HS-27A (cell line): ENCODE data around the gene ENPP7.
"Not testable (repeated sequence)": the region's sequence is repeated elsewhere in the genome, so short reads cannot be mapped to it uniquely, and the experiment has no call there.

ENCODE experiments used
- DNase-seq: peaks from one replicate; pipeline ENCODE4 v3.0.0-alpha.2; 2012; ENCODE audit warnings: low read depth, missing footprints

The ENPP7 gene

DNA sequence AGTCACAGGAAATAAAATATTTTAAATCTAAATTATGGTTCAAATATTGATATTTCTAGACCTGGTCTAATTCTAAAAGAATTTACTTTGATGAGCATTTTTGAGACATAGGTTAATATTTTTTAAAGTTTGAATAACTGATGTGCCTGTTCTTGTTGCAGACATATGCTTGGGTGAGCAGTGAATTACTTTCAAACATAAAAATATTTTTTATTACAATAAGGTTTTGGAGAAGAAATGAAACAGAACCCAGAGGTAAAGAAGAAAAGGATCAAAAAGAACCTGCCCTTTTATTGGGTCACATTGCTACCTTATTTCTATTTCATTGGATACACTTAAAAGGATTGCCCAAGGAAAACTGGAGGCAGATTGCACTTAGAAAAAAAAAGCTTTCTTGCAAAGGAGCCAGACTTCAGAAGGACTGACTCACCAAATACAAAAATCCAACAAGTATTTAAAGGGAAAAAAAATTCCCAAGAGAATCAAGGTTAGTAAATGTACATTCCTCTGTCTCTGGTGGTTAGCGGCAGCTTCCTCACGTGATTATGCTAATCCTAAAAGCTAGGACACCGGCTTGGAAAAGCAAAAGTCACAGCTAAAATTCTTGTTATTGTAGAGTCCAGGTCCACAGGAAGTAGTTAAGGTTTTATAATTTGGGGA lies 18.5 kb downstream of the ENPP7 start:
- peak; percentile 5 for DNase-seq

DNA sequence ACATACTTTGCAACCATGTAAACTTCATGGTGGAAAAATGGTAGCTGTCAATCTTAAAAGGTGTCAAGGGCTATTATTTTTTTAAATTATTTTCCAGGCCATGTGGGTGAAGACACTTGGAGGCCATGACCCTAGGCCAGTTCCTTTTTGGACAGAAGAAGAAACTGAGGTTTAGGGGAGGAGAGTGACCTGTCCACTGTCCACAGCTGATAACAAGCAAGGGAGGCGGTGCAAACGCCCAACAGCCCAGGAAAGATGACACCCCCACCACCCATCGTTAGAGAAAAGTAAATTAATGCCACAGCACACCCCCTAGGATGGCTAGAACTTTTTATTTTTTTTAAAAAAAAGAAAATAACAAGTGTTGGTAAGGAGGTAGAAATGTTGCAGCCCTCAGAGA lies 19.2 kb downstream of the ENPP7 start:
- DNase-seq: no peak

DNA sequence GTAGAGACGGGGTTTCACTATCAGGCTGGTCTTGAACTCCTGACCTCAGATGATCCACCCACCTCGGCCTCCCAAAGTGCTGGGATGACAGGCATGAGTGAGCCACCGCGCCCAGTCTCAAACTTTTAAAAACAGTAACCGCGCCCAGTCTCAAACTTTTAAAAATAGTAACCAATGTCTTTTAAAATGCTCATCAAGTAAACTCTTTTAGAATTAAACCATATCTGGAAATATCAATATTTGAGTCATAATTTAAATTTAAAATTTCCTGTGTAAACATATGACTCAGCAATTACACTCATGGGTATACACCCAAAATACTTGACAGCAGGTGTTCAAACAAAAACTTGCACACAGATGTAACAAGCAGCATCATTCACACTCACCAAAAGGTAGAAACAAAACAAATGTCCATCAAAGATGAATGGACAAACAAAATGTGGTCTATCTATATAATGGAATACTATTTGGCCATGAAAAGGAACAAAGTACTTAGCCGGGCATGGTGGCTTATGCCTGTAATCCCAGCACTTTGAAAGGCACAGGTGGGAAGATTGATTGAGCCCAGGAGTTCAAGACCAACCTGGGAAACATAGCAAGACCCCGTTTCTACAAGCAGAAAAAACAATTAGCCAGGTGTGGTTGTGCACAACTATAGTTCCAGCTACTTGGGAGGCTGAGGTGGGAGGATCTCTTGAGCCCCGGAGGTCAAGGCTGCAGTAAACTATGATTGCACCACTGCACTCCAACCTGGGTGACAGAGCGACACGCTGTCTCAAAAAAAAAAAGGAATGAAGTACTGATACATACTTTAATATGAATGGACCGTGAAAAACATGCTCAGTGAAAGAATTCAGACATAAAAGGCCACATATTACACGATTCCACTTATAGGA lies 20.2 kb downstream of the ENPP7 start:
- no peak for DNase-seq

DNA sequence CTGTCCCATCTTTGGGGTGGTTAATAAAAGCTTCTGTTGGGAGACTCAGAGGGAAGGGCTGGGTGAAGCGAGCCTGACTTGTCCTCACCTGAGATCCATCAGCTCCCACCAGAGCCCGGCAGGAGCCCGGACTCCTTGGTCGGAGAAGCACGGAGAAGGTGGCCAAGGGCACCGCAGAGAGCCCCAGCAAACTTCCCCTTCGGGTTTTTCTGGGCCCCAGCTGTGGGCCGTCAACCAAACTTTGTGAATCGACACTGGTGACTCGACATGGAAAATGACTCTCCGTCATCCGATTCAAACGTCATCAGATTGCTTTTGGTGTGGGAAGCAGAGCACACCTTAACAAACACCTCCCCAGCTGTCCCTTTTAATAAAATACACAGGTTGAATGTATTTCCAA lies 21.4 kb downstream of the ENPP7 start:
- DNase-seq: no peak

DNA sequence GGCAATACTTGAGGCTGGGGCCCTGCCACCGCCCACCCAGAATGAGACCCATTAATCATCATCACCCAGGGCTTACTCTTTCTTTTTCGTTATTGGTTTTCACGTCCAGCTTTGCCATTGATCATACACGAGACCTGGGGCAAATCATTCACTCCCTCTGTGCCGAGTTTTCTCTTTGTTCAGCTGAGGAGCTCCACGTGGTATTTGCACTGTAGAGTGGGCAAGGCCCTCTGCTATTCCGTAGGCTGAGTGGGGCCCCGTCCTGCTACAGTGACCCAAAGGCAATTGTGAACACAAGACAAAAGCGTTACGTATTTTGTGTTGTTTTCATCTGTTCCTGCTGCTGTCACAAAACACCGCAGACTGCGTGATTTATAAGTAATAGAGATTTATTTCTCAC lies 23.6 kb downstream of the ENPP7 start:
- DNase-seq: no peak

DNA sequence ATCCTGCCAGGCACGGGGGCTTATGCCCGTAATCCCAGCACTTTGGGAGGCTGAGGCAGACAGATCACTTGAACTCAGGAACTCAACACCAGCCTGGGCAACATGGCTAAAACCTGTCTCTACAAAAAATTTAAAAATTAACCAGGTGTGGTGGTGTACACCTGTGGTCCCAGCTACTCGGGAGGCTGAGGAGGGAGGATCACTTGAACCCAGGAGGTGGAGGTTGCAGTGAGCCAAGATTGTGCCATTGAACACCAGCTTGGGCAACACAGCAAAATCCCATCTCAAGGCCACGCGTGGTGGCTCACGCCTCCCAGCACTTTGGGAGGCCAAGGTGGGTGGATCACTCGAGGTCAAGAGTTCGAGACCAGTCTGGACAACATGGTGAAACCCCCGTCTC lies 24.2 kb downstream of the ENPP7 start:
- not testable (repeated sequence) for DNase-seq

DNA sequence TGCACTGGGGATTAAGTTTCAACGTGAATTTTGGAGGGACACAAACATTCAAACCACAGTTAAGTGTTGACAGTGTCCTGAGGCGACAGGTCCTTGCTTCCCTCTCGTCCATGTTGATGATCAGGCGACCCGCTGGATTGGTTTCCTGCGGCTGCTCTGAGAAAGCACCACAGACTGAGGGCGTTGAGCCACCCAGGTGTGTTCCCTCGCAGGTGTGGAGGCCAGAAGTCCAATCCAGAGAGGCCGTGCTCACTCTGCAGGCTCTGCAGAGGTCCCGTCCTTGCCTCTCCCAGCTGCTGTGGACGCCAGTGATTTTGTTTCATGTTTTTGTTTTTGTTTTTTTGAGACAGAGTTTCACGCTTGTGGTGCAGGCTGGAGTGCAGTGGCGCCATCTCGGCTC lies 24.8 kb downstream of the ENPP7 start:
- DNase-seq: no peak

DNA sequence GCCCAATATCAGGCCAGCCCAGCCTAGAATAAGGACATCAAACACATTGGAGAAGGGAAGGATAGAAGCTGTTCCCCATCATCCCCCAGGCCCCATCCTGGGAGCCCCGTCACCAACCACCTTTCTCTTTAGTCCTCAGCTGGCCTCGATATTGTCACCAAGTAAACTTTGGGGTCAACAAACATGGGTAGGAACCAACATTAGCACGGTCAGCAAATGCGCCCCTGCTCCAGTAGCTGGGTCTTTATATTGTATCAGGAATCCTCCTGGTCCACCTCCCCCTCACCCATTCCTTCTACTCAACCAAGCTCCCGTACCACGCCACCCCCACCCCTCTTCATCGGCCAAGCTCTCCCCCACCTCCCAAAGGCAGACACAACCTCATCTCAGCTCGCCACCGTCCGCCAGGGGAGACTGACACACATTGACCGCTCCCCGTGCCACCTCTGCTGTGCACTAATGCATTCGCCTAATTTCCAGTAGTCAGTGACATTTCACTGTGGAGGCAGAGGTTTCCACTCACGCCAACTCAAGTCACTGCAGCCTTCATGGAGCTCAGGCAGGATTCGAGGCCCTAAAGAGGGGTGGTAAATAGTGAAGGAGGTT lies 26.5 kb downstream of the ENPP7 start:
- no peak for DNase-seq

DNA sequence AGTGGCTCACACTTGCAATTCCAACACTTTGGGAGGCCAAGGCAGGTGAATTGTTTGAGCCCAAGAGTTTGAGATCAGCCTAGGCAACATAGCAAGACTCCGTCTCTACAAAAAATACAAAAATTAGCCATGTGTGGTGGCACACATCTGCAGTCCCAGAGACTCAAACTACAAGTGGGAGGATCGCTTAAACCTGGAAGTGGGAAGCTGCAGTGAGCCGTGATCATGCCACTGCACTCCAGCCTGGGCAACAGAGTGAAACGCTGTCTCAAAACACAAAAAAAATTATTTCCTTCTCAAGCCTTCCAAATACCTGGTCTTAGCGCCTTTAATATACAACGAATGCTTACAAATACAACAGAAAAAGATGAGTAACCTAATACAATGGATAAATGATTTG lies 27.5 kb downstream of the ENPP7 start:
- DNase-seq: no peak

DNA sequence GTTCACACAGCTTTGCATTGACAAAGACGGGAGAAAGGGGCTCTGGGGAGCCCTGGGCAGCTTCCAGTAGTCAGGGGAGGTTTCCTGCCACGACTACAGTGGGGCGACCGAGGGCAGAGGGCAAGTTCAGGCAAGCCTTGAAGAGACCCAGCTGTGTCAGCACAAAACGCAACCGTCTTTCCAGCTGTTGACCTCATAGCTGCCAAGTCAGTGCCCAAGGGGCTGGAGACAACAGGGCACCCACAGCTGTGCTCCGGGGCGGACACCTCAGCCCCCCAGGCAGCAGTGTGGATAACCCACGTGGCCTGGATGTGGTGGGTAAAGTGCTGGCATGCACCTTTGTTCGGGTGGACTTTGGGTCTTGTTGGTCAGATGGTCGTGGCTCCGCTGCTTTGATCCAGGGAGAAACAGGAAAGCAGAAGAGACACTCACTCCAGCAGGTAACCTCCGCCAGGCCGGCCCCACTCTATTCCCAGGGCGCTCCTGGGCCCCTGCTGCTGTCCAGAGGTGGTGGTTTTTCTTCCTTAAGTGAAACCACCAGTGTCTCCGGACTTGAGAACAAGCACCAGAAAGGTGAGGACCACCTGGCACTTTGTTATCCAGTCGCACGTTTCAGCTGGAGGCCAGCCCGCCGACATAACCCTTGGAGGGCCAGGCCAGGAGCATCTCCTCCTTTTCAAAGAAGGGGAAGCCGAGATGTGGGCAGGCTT lies 29.6 kb downstream of the ENPP7 start:
- DNase-seq: no peak

DNA sequence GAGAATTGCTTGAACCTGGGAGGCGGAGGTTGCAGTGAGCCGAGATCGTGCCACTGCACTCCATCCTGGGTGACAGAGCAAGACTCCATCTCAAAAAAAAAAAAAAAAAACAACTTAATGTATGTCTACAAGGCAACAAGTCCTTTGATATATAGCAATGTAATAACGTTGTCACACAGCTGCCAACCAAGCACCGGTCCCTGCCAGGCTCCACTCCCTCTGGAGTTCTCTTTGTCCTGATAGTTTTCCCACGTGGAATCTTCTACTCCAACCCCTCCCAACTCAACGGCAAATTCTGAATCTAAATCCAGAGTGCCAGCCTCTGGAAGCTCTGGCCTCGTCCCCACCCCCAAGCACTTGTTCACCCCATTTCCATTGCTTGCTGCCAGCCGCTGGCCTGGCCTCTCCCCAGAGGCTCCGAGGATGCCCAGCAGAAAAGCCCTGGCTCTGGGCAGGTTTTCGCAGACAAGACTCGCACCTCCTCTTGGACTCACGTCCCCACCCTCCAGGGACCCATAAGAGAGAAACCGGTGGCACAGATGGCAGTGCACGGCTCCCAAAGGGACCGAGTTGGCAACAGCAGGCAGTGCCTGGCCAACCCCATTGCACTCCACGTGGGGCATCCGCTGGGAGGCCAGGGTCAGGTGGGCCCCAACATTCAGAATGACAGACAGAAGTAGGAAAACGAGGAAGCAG lies 31.3 kb downstream of the ENPP7 start:
- DNase-seq: no peak

DNA sequence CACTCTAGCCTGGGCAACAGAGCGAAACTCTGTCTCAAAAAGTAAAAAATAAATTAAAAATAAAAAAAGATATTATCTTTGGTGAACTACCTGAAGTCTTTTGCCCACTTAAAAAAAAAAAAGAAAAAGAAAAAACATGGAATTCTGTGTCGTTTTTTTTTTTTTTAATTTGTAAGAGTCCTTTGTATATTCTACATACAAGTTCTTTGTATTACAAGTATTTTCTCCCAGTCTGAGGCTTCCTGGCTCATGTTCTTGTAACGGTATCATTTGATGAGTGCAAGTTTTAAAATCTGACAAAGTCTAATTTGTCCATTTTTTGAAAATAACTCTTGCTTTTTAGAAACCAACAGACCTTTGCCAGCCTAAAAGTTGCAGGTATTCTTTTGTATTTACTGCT lies 35.0 kb downstream of the ENPP7 start:
- no peak for DNase-seq

DNA sequence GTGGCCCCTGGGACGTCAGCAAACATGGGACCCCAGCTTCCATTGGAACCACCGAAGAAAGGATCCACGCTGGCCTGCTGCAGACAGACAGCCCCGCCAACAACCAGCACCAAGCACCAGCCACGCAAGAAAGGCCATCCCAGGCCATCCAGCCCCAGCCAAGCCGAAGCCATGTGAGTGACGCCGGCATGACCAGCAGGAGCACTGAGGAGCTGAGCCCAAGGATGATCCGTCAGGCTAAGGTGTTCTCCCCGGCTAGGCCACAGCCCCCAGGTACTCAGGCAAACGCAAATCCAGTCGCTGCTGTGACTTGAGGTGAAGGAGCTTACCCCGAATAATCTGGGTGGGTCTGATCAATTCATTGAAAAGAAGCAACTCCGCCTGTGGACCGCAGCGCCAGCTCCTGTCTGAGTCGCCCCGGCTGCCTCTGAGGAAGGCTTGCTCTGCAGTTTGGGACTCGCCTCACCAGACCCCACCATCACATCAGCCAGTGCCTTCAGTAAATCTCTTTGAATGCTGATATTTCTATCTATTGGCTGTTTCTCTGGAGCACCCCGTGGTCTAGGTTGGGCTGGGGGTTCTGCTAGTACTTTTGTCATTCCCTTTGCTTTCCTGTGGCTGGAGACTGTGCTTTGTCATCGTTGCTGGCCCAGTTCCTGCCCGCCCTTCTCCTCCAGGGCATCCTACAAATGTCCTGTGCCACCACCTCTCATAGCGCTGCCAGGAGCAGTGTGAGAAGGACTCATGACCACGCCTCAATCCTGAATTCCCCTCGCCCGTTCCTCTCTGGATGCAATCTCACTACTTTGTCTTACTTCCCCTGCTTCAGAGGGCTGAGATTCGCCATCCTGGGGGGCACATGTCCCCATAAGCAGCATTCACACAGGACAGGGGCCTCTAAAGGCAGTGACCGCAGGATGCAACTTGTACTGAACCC lies 39.1 kb downstream of the ENPP7 start:
- no peak for DNase-seq

DNA sequence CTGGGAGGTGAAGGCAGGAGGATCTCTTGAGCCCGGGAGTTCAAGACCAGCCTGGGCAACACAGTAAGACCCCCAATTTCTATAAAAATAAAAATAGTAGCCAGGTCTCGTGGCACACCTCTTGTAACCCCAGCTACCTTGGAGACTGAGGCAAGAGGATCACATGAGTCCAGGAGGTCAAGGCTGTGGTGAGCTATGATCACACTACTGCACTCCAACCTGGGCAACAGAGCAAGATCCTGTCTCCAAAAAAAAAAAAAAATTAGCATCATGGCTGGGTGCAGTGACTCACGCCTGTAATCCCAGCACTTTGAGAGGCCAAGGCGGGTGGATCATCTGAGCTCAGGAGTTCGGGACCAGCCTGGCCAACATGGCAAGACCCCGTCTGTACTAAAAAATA lies 40.5 kb downstream of the ENPP7 start:
- DNase-seq: no peak

DNA sequence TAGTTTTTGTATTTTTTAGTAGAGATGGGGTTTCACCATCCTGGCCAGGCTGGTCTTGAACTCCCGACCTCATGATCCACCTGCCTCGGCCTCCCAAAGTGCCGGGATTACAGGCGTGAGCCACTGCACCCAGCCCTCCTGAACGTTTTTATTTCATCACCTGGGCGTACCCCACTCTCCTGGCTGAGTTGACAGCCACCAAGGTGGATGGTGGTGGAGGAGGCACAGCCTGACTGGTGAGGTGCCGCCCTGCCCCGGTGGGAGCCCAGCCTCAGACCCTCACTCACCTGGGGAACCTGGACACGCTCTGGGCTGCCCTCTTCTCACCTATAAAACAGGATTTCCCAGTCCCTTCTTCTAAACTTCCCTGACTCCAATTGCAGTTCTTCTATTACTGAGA lies 42.0 kb downstream of the ENPP7 start:
- not testable (repeated sequence) for DNase-seq

DNA sequence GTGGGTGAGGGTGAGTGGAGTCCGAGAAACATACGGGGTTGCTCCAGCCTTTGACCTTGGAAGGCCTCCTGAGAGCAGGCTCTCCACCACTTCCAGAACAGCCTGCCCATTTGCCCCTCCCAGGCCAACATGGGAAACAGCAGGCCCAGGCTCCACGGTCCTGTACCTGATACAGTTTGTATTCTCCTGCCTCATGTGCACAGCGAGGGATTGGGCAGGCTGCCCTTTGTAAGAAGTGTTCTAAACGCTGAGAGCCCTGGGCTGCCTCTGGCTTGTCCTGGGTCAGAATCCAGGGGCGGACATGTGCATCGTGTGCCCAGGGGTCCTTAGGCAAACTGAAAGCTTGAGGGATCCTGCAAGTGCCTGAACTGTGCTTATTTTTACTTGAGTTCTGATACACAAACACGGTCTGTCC lies 43.8 kb downstream of the ENPP7 start:
- no peak for DNase-seq

DNA sequence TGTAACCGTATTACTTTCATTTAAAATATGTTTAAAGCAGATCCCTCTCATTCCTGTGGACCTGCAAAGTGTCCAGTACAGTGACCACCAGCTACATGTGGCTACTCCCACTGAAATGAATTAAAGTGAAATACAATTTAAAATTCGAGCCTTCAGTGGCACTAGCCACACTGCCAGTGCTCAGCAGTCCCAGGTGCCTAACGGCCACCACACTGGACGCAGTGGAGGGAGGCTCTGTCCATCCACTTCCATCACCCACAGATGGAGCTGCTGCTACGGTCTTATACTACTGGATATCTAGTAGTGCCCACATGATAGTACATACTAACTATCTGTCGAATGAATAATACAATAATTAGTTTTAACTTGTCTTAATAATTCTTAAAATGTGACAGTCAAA lies 44.9 kb downstream of the ENPP7 start:
- DNase-seq: no peak

DNA sequence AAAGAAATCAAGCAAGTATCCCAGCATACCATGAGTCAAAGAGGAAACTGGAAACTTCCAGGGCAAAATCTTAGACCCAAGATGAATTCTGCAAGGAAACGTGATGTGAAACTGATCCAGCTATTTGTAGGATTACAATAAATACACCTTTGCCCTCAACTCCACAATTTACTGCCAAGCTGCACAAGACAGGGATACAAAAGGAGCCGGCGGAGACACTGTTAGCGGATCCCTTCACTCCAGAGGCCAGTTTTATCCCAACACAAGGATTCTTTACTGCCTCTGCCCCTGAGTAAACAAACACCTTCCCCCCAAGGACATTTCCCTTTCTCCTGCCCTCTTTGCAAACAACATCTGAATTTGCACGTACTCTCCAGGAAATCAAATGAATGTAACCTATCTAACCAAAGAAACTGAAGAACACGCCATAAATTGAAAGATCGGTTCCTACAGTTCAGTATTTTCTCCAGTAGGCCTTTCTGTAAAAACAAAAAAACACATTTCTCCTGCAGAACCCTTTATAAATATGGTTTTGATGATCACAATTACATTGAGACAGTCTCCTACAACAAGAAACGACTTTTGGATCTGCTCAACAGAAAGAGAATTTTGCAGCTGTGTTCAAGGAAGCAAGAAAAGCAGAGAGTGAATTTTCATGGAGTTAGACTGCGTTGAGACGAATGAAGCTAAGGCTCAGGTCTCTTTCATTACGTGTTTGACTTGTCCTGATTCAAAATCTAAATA lies 45.8 kb downstream of the ENPP7 start:
- DNase-seq: no peak

DNA sequence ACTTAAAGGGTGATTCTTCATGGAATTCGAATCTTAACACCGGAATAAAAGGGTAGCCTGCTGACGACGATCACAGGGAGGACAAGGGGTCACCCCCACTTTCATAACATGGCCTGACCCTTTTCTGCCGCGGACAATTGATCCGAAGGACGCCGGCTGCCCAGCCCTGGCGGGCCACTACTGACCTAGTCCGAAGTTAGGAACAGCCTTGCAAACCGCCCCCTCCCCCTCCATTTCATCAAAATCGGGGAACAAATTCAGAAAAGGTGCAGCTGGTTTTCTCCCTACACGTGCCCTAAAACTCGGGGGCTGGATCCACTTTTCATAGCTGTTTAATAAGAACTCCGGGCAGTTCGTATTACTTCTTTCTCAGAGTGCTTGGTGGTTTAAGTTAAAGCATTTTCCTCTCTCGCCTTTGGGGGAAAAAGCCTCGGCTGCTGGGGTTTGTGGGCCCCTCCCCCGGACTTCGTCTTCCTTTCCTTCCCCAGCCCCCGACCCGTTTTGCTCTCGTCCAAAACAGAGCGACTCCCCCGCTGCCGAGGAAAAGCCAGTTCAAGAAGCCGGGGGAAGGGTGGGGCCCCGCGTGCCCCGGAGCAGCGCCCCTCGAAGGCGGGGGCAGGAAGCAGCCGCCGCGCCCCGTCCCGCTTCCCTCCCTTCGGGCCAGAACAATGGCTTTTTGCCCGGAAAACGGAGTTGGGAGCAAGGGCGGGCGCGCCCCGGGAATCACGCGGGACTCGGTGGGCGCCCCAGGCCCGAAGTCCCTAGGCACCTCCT lies 46.6 kb downstream of the ENPP7 start:
- no peak for DNase-seq
